Measurements from ENCODE around the gene SGPP2.

- TF ChIP-seq, protein P1, sequence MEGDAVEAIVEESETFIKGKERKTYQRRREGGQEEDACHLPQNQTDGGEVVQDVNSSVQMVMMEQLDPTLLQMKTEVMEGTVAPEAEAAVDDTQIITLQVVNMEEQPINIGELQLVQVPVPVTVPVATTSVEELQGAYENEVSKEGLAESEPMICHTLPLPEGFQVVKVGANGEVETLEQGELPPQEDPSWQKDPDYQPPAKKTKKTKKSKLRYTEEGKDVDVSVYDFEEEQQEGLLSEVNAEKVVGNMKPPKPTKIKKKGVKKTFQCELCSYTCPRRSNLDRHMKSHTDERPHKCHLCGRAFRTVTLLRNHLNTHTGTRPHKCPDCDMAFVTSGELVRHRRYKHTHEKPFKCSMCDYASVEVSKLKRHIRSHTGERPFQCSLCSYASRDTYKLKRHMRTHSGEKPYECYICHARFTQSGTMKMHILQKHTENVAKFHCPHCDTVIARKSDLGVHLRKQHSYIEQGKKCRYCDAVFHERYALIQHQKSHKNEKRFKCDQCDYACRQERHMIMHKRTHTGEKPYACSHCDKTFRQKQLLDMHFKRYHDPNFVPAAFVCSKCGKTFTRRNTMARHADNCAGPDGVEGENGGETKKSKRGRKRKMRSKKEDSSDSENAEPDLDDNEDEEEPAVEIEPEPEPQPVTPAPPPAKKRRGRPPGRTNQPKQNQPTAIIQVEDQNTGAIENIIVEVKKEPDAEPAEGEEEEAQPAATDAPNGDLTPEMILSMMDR (optimal IDR thresholded peaks at IDR 0.05 in 1 of 3, IDR thresholded peaks at IDR 0.05 in 1 of 3, conservative IDR thresholded peaks at IDR 0.05 in 1 of 3; ENCODE audit: extremely low read depth in 1 of 3, insufficient read depth in 2 of 3, low read length in 3 of 3), result no peak
- TF ChIP-seq EZH2 (IDR thresholded peaks at IDR 0.05; ENCODE audit: low read length), result no peak
These were observed 32.5 kb upstream of the SGPP2 start for GRCh38 chr2:222391743-222392285.
